HTR-8/SVneo (cell line): ENCODE measurements around the gene WFIKKN1.

ENCODE experiments used
- DNase-seq: peaks from one replicate; pipeline ENCODE4 v3.0.0; 2011; ENCODE audit warnings: low spot score, mixed read lengths; ENCODE audit not compliant: insufficient read length
- FAIRE-seq: peaks from 2 replicates; lab custom pipeline; 2011; peaks lifted over from hg19 to GRCh38; lab: Jason Lieb, UNC

The WFIKKN1 gene

GRCh38 chr16:648071-648780 lies 17.4 kb downstream of the WFIKKN1 start:
- FAIRE-seq (peak; percentile 40), DNase-seq (no peak)

DNA sequence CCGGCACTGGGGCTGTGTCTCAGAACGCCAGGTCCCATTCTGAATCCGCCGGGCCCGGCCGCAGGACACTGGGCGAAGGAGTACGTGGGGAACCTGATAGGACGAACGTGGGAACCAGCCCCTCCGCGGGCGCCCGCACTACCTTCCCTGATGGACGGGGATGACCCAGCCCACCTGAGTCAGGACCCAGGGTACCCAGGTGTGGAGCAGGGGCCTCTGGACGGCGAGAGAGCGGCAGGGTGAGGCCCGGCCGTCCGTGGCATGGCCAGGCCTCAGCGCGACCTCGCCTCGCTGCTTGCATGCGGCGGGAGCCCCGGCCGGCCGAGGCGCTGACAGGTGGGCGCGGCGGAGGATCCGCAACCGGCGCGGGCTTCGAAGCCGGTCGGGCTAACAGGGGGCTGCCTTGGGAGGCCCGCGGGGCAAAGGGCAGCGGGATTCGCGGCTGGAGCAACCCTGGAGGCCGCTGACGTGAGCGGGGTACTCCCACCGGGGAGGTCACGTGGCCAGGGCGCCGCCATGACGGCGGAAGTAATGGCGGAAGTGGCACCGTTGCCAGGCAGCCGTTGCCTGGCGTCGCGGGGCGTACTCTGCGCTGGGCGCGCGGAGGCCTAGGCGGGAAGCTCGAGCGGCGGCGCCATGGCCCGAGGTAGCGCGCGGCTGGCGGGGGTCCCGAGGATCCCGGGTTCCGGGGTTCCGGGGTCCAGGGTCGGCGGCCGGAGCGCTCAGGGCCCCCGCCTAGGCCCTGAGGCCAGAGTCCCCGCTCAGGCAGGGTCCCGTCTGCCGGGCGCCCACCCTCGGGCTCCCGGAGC lies 18.2 kb downstream of the WFIKKN1 start, which contains the start of gene WDR90:
Gene WDR90 (plus strand): TSS at position 585 of the 809 bp plus-strand sequence. CDS start 52 bp downstream, at position 637.
- FAIRE-seq (peak; percentile 99), DNase-seq (peak; percentile 96)

DNA sequence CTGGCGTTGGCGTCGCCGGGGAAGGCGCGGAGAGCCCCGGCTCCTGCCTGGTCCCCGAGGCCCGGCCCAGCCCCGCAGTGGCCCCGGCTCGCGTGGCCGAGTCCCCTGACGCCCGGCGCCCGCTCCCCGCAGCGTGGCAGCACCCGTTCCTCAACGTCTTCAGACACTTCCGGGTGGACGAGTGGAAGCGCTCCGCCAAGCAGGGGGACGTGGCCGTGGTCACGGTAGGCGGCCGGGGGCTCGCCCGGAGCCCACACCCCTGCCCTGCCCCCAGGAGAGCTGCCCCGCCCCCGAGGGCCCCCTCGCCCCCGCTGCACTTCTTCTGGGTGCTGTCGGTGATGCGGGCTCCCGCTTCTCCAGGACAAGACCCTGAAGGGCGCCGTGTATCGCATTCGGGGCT lies 18.8 kb downstream of the WFIKKN1 start:
- no peak for DNase-seq
- FAIRE-seq = no peak

GRCh38 chr16:651844-652243 lies 21.1 kb downstream of the WFIKKN1 start:
- no peak for FAIRE-seq

GRCh38 chr16:652454-653305 lies 21.9 kb downstream of the WFIKKN1 start:
- no peak for FAIRE-seq
- DNase-seq = no peak

More at GRCh38 chr16:651844-652243, 21.1 kb downstream of the WFIKKN1 start:
- no peak for DNase-seq

GRCh38 chr16:654034-654433 lies 23.2 kb downstream of the WFIKKN1 start:
- FAIRE-seq (no peak), DNase-seq (no peak)

GRCh38 chr16:657487-657886 lies 26.7 kb downstream of the WFIKKN1 start:
- FAIRE-seq (no peak), DNase-seq (no peak)

GRCh38 chr16:658679-659571 lies 28.1 kb downstream of the WFIKKN1 start:
- no peak for FAIRE-seq
- no peak for DNase-seq

- FAIRE-seq = no peak
Observed at GRCh38 chr16:659618-660017, 28.8 kb downstream of the WFIKKN1 start.

DNA sequence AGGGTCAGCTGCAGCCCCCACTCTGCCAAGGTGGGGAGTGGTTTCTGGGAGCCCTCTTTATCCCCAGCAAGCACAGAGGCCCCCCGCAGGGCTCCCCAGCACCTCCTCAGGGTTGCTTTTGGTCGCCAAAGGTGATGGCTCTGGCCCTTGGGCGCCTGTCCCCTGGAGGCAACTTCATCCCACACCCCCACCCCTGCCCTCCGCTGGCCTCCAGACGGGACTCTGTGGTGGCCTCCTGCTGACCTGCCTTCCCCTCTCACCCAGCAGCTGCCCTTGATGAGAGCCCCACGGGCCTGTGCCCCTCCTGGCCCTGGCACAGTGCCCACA lies 29.3 kb downstream of the WFIKKN1 start:
- no peak for FAIRE-seq

More at GRCh38 chr16:659618-660017, 28.8 kb downstream of the WFIKKN1 start:
- no peak for DNase-seq

GRCh38 chr16:660459-661183 lies 29.8 kb downstream of the WFIKKN1 start:
- no peak for DNase-seq
- no peak for FAIRE-seq

More for the DNA sequence above, 29.3 kb downstream of the WFIKKN1 start:
- no peak for DNase-seq

GRCh38 chr16:661184-661821 lies 30.5 kb downstream of the WFIKKN1 start:
- no peak for DNase-seq
- FAIRE-seq = no peak

GRCh38 chr16:662095-662494 lies 31.3 kb downstream of the WFIKKN1 start:
- FAIRE-seq (no peak), DNase-seq (no peak)

DNA sequence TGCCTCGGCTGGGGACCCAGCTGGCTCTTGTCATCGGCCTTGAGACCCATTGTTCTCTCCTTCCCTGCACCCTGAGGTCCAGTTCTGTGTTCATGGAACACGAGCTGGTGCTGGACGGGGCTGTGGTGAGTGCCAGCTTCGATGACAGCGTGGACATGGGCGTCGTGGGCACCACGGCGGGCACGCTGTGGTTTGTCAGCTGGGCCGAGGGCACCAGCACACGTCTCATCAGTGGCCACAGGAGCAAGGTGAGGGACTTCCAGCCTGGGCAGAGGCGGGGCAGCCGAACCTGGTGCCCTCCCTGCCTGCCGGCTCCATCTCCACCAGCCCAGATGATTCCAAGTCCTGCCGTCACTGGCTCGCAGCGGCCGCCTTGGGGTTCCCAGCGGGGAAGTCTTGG lies 31.8 kb downstream of the WFIKKN1 start:
- no peak for FAIRE-seq
- no peak for DNase-seq

GRCh38 chr16:666572-666971 lies 35.8 kb downstream of the WFIKKN1 start:
- DNase-seq (no peak), FAIRE-seq (no peak)

- FAIRE-seq (peak; percentile 42), DNase-seq (no peak)
Observed at GRCh38 chr16:667113-667779, 36.5 kb downstream of the WFIKKN1 start.

GRCh38 chr16:667780-668518 lies 37.2 kb downstream of the WFIKKN1 start, which contains the start of gene RHOT2:
Gene RHOT2 (plus strand): TSS chr16:668132. CDS start chr16:668200, 68 bp downstream.
- peak; percentile 84 for DNase-seq

More at GRCh38 chr16:667780-668518, 37.2 kb downstream of the WFIKKN1 start, which contains the start of gene RHOT2:
- peak; percentile 99 for FAIRE-seq
